Right atrium auricular region (tissue), 2 donors: Measurements from ENCODE around the gene SAFB. TPM values are rescaled to one million over a fixed set of nuclear protein-coding genes. Genes with fewer than 3 reads are reported as not detected.

Source experiments
- DNase-seq: peaks from one replicate; pipeline ENCODE4 v3.0.0-alpha.2; 2019; ENCODE audit warnings: low spot score
- H3K27ac ChIP-seq, 2 donors: fragments of 200-600 bp; sonication (generic); 1 replicate in 1 of 2; 2 replicates in 1 of 2; pipeline ENCODE4 v1.5.1; 2016 to 2019
- H3K27me3 ChIP-seq, 2 donors: fragments of 200-600 bp; sonication (generic); one replicate each; pipeline versions ENCODE4 v1.5.1 to v1.6.0; 2017 to 2019
- H3K36me3 ChIP-seq: fragments of 200-600 bp; sonication (generic); one replicate; pipeline ENCODE4 v1.5.1; 2016
- H3K4me1 ChIP-seq, 2 donors: fragments of 200-600 bp; sonication (generic); one replicate each; pipeline versions ENCODE4 v1.5.1 to v1.6.0; 2017 to 2019
- H3K4me3 ChIP-seq, 2 donors: fragments of 200-600 bp; sonication (generic); 1 replicate in 1 of 2; 2 replicates in 1 of 2; pipeline ENCODE4 v1.5.1; 2017 to 2019; ENCODE audit warnings: mild to moderate bottlenecking in 1 of 2, moderate library complexity in 1 of 2
- H3K9me3 ChIP-seq, 2 donors: fragments of 200-600 bp; sonication (generic); one replicate each; pipeline ENCODE4 v1.5.1; 2019
- CTCF ChIP-seq, 2 donors: fragments of 200-600 bp; sonication (generic); IDR thresholded peaks; one replicate each; pipeline ENCODE4 v1.5.1; 2019; ENCODE audit warnings: antibody characterized with exemption in 2 of 2
- total RNA-seq, 2 donors: library from RNA; depleted of rRNA; stranded (reverse); fragments of >200 nt; gene quantifications; one replicate each; pipeline ENCODE4 v1.1.0, GENCODE V29; 2016

Gene SAFB
- total RNA-seq, 2 donors from 2014 or later, result 31.9 to 32.7 TPM

DNA sequence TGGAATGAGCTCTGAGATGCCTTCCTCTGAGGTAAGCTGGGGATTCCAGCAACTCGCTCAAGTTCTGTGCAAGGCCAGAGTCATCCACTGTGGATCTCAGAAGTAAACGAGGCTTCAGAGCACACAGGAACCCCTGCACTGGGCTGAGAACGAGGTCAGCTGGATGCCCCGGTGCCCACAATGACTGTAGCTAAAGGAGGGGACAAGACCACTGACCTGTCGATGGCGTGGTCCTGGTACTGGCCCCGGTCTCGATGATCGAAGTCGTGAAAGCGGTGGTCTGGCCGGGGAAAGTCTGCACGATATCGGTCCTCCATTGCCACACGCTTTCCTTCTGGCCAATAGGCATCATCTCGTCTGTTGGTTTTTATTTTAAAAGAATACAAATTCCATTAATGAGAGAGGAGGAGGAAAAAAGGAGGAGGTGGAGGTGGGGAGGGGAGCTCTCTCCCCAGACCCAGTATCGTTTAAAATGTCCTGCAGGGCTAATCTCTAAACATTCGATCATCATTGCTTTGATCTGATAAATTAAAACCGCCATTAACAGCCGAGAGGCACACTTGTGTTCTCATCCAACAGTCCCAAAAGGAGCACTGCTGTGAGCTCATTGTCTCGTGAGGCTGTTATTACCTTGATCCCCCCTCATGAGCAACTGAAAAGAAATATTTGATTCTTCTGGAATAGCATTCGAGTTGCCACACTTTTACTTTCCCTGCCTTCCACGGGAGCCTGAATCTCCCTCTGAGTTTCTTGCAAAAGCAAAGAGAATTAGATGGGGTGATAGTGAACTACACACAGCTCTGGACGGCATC is 30.1 kb upstream of the SAFB start:
- no peak for DNase-seq
- no peak overlapping the region for H3K27ac ChIP-seq
- peaks cover 0 to 23% of the 10 kb centered on the region in 2 donors for H3K4me1 ChIP-seq
- H3K9me3 ChIP-seq, result no peaks in the 10 kb centered on the region
- peaks cover 99% of the 10 kb centered on the region for H3K36me3 ChIP-seq
- no peaks in the 10 kb centered on the region for H3K27me3 ChIP-seq
- TF ChIP-seq CTCF (IDR thresholded peaks at IDR 0.05), result no peak
- no peak overlapping the region for H3K4me3 ChIP-seq

- Histone ChIP-seq H3K4me3 (no peak overlapping the region), H3K27ac (no peak overlapping the region), H3K36me3 (peaks cover 99% of the 10 kb centered on the region), H3K9me3 (no peaks in the 10 kb centered on the region), H3K4me1 (peaks cover 0 to 14% of the 10 kb centered on the region in 2 donors), H3K27me3 (no peaks in the 10 kb centered on the region)
- no peak for DNase-seq
- no peak for TF ChIP-seq CTCF (IDR thresholded peaks at IDR 0.05)
Observed at GRCh38 chr19:5593343-5594255, 29.3 kb upstream of the SAFB start.

- H3K9me3 ChIP-seq, result no peaks in the 10 kb centered on the region
- TF ChIP-seq CTCF (IDR thresholded peaks at IDR 0.05), result no peak
- no peak overlapping the region for H3K4me3 ChIP-seq
Observed at GRCh38 chr19:5594521-5594950, 28.3 kb upstream of the SAFB start.

DNA sequence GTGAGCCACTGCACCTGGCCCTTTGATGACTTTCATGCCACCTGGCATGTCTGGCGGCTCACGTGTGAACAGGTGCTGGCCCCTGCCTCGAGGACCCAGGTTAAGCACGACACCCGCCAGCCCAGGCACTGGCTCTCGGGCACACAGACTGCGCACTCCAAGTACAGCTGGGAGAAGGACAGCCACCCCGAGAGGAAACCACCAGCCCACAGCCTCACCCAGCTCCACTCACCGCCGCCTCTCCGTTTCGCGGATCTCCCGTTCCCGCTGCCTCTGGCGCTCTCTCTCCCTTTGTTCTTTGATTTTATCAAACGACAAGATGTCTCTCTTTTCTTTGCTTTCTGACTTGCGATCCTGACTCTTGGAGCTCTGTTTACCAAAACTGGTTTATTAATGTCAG is 27.8 kb upstream of the SAFB start:
- no peak for DNase-seq
- Histone ChIP-seq H3K4me1 (peaks cover 0 to 1% of the 10 kb centered on the region in 2 donors), H3K27ac (no peak overlapping the region), H3K27me3 (no peaks in the 10 kb centered on the region), H3K4me3 (no peak overlapping the region), H3K36me3 (peaks cover 99% of the 10 kb centered on the region), H3K9me3 (no peaks in the 10 kb centered on the region)
- TF ChIP-seq CTCF (IDR thresholded peaks at IDR 0.05), result no peak

More at GRCh38 chr19:5594521-5594950, 28.3 kb upstream of the SAFB start:
- no peak overlapping the region for H3K27ac ChIP-seq
- H3K36me3 ChIP-seq, result peaks cover 100% of the 10 kb centered on the region
- DNase-seq, result no peak
- no peaks in the 10 kb centered on the region for H3K27me3 ChIP-seq
- peaks cover 0 to 7% of the 10 kb centered on the region in 2 donors for H3K4me1 ChIP-seq

DNA sequence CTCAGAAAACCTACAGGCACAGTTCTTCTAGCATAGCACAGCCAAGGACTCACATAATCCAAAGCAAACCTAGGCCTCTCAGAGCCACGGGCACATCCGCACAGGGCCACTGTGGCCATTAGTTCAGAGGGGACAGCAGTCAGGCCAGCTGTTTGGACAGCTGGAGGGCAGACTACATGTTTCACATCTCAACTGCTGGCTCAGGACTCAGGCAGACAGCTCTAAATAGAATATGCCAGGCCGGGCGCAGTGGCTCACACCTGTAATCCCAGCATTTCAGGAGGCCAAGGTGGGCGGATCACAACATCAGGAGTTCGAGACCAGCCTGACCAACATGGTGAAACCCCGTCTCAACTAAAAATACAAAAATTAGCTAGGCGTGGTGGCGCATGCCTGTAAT is 27.1 kb upstream of the SAFB start:
- no peak overlapping the region for H3K4me3 ChIP-seq
- H3K27me3 ChIP-seq, result no peaks in the 10 kb centered on the region
- H3K36me3 ChIP-seq, result peaks cover 99% of the 10 kb centered on the region

More for the DNA sequence above, 27.1 kb upstream of the SAFB start:
- Histone ChIP-seq H3K9me3 (no peaks in the 10 kb centered on the region), H3K27ac (no peak overlapping the region), H3K4me1 (no peaks in the 10 kb centered on the region)
- no peak for TF ChIP-seq CTCF (IDR thresholded peaks at IDR 0.05)
- DNase-seq, result no peak
